Fibroblast of skin of scalp (primary cell): Measurements from ENCODE around the gene AGBL4.
"Not testable (repeated sequence)": the region's sequence is repeated elsewhere in the genome, so short reads cannot be mapped to it uniquely, and the experiment has no call there.

Experiments used
- DNase-seq: peaks from one replicate; pipeline ENCODE4 v3.0.0-alpha.2; 2013

The AGBL4 gene

DNA sequence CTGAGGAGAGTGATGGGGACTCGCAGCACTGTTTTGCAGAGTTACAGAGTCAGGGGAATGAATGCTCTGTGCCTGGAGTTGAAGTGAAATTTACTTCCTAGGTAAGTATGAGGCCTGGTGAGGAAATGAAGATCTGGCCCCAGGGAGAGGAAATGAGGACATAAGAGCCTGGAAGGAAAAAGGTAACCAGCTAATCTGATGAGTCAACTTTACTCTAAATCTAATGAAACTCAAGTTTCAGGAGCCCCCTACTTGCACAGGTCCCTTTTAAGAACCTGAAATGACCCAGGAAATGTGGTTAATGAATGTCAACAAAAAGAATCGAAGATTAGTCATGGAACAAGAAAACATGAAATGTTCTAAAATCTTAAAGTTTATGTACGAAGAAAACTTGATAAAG lies 599.0 kb downstream of the AGBL4 start:
- no peak for DNase-seq

DNA sequence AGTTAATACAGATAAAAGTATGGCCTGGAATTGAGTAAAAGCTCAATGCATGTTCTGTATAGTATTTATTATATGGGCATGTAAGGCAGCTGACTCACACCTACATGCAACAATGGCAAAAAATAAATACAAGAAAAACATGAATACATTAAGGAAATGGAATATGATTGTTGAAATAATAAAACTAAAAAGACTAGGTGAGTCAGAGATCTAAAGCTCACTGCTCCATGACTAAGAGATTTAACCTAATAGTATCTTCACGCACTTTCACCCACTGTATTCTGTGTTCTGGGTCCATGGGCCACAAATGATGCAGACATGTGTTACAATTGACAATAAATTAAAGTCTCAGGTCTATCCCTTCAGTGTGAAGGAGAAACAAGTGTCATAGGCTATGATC lies 607.0 kb downstream of the AGBL4 start:
- no peak for DNase-seq

DNA sequence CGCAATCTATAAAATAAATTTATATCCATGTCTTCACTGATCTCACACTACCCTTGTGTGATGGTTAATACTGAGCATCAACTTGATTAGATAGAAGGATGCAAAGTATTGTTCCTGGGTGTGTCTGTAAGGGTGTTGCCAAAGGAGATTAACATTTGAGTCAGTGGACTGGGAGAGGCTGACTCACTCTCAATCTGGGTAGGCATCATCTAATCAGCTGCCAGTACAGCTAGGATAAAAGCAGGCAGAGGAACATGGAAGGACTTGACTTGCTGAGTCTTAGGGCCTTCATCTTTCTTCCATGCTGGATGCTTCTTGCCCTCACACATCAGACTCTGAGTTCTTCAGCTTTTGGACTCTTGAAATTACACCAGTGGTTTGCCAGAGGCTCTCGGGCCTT lies 615.4 kb downstream of the AGBL4 start:
- DNase-seq: no peak

DNA sequence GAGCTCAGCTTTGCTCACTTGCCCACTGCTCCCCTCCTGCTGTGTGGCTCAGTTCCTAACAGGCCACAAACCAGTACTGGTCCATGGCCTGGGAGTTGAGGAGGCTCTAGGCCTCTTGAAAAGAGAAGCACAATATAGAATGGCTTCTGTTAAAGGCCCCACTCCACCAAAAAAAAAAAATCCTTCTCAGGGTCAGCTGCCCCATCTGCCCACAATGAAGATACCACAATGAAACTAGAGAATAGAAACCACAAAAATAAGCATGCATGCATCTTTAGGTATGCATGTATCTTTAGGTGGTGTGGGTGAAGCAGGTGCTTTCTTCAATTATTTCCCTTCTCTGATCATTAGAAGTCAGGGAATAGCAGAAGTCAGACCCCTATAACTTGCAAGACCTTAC lies 626.7 kb downstream of the AGBL4 start:
- no peak for DNase-seq

DNA sequence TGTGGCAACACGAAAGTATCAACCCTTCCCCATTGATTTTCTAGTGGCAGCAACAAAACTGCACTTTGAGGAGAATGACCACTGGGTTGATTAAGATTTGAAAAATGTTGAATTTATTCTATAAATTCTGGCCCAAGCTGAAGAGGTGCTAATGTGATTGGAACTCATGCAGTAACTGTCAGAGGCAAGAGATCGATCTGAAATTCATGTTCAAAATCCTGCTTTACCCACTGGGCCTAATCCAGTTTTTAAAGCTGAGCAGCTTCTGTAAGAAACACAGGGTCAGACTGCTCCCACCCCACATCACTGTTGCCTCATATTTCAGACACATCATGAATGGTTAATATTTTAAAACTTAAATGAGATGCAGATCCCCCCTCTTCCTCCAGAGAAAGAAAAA lies 629.6 kb downstream of the AGBL4 start:
- no peak for DNase-seq

DNA sequence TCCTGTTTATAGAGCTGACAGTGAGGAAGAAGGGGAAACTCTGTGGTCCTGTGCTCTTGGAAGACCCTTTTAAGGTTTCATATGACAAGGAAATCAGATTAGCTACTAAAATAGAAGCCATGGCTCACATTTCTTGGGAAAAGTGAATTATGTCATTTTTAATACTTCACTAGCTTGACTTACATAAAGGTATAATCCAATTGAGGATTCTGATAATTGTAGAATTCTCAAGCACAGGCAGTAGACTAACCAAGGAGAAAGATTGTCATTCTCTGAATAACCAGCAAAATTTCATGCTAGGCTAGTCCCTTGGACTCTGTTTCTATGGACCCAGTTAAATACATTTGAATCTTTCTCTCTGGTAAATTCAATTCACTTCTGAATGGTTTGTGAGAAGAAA lies 634.1 kb downstream of the AGBL4 start:
- no peak for DNase-seq

DNA sequence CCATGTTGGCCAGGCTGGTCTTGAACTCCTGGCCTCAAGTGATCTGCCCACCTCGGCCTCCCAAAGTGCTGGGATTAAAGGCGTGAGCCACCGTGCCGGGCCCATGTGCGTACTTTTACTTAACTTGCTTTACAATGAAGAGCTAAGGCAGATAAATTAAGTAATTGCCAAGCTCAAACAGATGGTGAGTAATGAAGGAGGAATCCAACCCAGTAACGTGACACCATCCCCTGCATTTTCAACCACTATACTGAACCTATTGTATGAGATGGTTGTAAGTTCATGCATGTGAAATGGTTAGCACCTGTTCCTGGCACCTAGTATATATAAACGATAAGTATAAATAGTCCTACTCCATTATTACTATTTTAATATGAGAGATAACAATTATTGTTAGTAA lies 659.1 kb downstream of the AGBL4 start:
- DNase-seq: peak; percentile 2

DNA sequence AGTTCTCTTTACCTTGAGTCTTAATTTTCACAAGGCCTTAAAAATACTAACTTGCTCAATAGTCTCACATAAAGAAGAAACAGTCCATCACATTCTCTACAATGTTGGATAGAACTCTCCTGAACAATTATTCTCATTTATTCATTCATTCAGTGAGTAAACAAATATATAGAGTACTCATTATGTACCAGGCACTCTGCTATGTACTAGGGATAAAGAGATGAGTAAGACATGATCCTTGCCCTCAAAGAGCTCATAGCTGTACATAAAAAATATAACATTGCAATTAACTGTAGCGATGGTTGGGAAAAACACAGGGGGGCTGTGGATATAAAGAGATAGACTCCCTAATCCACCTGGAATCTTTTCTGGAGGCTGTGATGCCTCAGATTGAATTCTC lies 660.1 kb downstream of the AGBL4 start:
- DNase-seq: no peak

DNA sequence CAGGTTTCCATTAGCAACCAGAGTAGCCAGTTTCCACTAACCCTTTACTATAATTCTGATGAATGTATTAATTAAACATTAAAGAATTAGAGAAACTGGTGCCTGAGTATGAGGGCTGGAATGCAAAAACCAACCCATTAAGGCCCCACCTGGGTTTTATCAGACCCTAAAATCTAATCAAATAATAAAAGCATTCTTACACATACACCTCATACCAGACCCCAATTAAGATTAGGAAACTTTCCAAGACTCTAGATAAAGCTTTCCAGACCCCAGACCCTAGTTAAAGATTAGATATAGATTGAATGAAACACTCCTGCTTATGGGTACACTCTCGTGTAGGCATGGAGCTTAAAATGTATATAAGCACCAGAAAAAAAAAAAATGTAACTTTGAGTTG lies 665.7 kb downstream of the AGBL4 start:
- DNase-seq: no peak

DNA sequence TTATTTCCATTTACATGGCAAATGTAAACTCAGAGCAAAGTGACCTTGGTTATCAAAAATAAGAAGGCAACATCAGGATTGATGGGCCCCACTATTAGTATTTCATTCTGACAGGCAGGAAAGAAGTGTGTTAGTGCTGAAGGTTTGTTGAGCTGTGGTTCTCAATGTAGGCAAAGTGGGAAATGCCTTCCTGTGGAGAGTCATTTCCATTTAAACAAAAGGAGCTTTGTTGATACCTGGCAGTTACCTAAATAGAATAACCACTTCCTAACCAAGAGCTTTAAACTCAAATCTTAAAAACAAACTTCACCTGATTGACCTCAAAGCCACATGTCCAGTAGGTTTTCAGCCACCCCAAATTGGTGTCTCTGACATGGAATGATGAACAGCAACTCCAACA lies 667.2 kb downstream of the AGBL4 start:
- no peak for DNase-seq

DNA sequence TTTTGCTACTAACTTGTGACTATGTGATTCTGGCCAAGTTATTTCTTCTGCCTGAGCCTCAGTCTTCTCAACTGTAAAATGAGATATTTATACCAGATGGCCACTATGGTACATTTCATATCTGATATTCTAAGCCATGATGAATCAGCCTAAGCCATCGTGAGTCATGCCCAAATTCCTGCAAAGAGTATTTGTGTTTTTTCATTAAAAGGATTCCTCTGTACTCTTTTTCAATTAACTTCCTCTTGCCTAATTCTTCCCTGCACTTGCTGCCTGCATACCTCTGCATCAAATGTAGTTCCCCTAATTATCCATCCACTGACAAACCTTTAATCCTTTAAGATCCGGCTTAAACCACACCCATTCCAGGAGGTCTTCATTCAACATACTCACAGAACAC lies 672.0 kb downstream of the AGBL4 start:
- peak; percentile 62 for DNase-seq

DNA sequence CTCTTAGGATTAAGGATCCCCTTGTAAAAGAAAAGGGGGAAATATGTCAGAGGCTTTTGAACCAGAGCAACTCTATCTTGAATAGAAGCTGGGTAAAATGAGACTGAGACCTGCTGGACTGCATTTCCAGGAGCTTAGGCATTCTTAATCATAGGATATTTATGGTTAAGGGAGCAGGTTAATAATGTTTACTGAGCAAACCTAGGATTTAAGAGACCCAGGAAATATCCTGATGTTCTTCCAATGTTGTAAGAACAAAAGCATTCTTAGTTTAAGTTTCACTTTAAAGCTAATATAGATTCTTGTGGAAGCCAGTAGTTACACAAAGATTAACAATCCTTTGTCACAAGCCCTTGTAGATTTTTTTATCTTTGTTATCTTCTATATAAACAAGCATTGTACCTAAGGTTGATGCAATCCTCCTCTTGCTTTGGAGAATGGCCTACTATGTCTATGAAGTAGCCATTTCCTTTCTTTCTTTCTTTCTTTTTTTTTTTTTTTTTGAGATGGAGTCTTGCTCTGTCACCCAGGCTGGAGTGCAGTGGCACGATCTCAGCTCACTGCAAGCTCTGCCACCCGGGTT lies 676.9 kb downstream of the AGBL4 start:
- no peak for DNase-seq

DNA sequence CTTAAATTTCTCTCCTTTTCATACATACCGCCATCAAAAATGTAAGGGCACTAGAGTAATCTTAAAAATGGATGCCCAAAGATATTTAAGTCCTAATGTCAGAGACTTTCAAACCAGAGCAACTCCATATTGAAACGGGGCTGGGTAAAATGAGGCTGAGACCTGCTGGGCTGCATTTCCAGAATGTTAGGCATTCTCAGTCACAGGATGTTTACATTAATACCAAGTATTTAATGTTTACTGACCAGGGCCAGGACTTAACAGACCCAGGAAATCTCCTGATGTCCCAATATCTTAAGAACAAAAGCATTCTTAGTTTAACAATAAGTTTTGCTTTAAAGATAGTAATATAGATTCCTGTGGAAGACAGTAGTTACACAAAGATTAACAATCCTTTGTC lies 683.2 kb downstream of the AGBL4 start:
- no peak for DNase-seq

DNA sequence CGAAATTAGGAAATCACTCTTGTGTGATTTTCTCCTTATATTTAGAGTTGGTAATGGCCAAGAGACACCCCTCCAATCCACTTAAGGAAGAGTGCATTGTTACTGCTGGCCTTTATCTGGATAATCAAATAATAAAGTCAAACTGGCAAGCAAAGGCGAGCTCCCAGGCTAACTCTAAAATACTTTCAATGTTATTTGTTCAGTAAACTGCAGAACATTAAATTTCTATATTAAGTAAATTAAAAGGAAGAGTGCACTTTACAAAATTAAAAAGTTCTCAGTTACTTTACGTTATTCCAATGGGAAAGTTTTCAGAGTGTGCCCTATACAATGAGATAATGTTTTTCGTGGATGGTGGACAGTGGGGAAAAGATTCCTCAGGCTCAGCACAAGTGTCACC lies 684.7 kb downstream of the AGBL4 start:
- no peak for DNase-seq

DNA sequence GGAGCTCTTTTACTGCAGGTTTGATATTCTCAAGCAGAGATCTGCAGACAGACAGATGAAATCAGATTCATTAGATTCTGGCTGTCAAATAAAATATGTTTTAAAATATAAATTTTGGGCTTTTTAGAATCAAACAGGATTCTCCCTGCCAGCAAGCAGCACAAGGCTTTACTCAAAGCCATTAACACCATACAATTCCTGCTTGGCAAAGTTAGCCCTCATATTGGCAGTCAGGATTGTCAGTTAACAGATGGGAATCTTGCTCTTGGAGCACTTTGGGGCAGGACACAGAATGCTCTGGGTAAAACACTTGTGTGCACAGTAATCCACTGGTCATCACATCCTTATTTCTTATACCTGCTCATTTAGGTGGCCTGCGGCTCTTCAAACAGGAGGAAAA lies 686.5 kb downstream of the AGBL4 start:
- no peak for DNase-seq

DNA sequence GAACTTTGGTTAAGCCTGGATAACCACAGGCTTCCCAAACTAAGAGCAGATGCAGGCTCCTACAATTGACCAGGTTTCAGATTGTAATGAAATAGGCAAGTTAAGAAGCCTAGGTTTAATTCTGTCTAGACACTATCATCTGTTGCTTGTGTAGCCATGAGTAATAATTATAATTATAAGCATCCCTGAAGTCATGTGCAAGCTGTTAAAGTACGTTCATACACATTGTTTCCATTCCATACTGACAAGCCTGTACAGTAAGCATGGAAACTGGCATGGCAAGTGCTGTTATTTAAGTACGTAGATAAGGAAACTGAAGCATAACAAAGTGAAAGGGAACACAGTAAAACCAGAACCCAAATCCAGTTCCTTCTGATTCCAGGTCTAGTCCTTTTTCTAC lies 689.8 kb downstream of the AGBL4 start:
- peak; percentile 7 for DNase-seq

DNA sequence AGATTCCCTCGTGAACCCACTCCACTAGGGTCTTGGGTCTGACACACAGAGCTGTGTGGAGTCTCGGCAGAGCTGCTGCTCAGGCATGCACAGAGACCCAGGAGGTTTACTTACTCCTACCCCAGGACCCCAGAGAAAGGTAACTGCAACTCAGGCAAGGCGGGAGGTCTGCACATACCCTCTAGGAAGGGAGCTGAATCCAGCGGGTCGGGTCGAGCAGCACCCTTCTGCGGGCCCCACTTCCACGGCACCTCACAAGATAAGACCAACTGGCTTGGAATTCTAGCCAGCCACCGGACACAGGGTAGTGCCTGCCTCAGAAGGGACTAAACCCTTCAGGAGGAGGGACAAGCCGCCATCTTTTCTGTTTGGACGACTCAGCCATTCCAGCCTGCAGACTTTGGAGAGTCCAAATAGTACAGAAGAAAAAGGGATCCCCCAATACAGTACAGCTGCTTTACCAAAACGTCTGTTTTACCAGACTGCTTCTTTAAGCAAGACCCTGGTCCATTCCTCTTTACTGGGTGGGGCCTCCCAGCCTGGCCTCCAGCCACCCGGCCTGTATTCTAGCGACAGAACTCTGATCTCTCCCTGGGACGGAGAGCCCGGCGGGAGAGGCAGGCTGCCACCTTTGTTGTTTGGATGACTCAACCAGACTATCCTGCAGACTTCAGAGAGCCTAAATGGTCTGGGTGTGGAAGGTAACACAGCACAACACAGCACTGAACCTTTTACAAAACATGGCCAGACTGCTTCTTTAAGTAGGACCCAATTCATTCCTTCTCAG lies 692.5 kb downstream of the AGBL4 start:
- no peak for DNase-seq

DNA sequence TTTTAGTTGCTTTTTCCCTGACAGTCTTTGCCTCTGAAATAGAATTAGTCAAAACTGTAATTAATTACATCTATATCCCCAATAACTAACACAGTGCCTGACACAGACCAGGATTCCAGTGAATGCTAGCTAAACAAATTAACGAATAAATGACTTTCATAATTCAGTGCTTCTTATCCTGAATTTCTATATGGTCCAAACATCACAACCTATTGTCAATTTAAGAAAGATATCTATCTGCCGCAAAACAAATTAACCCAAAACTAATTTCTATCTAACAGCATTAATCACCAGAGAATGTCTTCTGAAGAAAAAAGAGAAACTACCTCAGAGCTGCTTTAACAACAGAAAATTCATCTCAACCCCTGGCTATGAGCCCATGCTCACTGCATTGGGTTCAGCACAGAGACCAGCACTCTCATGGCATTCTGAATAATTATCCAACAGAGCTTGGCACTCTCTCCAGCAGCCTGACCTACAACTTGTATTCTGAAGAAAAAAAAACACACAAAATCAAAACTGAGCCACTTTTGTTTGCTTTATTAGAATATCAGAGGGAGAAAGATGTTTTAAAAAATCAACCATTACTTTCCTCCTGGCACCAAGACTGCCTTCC lies 699.7 kb downstream of the AGBL4 start:
- no peak for DNase-seq

DNA sequence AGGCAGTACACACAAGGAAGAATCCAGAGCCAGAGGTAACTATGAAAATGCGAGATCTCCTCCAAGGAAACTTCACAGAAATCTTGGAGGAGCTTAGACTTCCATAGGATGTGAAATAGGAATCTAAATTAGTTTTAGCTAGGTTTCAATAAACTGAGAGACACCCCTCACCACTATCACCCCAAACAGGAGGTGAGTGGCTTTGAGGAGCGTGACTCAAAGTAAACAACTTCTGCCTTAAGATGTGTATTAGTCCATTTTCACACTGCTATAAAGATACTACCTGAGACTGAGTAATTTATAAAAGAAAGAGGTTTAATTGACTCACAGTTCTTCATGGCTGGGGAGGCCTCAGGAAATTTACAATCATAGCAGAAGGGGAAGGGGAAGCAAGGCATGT lies 703.3 kb downstream of the AGBL4 start:
- DNase-seq: not testable (repeated sequence)

DNA sequence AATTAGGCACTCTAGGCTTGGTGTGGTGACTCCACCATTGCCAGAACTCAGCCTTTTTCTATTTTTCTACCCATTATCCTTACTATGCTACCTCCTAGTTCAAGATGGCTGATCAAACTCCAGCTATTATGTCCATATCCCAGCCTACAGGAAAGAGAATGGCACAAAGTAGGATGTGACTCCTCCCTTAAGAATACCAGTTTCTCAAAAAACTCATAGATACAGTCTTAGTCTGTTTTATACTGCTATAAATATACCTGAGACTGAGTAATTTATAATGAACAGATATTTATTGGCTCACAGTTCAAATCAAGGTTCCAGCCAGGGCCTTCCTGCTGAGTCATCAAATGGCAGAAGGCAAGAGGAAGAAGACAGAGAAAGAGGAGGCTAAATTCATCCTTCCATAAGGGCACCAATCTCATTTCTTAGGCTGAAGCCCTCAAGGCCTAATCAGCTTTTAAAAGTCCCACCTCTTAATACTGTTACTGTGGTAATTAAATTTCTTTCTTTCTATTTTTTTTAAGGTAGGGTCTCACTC lies 704.3 kb downstream of the AGBL4 start:
- no peak for DNase-seq

DNA sequence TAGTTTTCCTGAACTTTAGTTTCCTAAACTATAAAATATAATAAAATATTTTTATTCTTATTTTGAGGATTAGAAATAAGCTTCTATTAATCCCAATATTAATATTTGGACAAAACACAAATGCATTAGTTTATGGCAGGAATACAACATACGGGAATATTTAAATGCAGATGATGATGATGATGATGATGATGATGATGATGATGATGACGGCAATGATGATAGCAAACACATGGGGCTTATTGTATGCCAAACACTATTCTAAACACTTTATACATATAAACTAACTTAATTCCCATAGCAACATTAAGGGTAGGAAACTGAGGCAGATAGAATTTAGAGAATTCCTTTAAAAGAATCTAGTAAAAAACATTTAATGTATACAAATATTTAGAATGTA lies 705.5 kb downstream of the AGBL4 start:
- DNase-seq: no peak

DNA sequence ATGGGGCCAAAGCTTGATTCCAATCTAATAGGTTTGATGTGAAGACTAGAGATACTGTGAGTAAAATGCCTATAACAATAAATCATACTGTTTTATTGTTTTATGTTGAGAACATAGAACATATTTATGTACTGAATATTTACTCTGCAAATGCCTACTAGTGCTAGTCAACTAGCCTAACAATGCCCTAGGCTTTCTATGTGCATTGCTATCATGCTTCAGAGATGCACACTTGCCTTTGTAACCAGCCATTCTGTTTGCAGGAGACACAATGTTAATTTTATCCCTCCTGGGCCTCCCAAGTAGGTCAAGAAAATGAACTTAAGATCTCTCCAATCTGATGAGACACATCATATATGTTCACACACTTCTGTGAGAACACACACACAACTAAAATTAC lies 716.3 kb downstream of the AGBL4 start:
- DNase-seq: peak; percentile 1

DNA sequence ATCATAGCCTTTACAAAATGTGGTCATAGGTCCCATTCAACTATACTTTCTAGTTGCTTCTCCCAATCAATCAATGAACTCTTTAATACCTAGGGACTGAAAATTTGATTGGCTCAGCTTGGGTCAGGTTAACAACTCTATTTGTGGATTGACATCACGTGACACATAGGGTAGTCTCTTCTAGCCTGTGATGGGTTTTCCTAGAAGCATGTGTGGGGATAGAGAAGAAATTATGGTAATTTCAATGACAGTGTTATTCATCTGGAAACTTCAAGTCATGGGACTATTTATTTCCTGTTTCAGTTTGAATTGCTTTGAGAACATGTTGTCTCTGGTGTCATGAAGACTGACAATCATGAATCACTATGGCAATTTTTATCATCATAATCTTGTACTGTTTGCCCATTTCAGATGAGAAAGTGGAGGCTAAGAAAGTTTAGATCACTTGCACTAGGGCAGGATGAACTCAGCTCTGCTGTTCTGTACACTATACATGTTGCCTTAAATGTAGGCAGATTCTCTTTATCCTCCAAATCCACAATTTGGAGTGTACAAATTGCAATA lies 717.2 kb downstream of the AGBL4 start:
- no peak for DNase-seq

DNA sequence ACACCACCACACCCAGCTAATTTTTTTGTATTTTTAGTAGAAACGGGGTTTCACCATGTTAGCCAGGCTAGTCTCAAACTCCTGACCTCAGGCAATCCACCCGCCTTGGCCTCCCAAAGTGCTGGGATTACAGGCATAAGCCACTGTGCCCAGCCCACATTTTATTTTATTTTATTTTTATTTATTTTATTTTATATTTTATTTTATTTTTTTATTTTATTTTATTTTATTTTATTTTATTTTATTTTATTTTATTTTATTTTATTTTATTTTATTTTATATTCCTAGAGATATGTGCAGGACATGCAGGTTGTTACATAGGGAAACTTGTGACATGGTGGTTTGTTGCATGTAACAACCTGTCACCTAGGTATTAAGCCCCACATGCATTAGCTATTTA lies 721.4 kb downstream of the AGBL4 start:
- not testable (repeated sequence) for DNase-seq
